ENCODE data around the gene FAM110A.
"Not testable (repeated sequence)": the region's sequence is repeated elsewhere in the genome, so short reads cannot be mapped to it uniquely, and the experiment has no call there.

Gene FAM110A

DNA sequence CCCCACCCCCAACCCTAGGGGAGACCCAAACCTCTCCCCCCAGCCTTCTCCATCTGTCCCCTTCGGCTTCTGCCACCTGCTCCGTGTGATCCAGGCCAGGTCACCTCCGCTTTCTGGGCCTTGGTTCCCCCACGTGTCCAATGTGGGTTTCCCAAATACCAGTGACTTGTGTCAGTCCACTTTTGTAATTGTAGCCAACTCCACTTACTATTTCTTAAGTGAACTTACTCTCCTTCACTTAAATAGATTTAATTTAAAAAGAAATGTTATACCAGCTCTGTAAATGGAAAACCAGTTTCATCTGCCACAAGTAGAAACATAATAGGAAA lies 10.0 kb upstream of the FAM110A start:
- no peak for DNase-seq (ENCODE audit: low spot score)

DNA sequence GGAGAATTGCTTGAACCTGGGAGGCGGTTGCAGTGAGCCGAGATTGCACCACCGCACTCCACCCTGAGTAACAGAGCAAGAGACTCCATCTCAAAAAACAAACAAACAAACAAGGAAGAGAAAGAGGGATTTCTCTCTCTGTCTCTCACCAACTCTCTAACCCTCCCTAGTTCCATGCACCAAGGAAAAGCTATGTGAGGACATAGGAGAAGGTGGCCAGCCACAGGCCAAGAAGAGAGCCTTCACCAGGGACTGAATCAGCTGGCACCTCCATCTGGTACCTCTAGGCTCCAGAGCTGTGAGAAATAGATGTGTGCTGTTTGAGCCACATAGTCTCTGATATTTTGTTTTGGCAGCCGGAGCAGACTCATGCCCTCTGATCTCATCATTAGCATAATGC lies 9.0 kb upstream of the FAM110A start:
- no peak for DNase-seq (ENCODE audit: low spot score)

DNA sequence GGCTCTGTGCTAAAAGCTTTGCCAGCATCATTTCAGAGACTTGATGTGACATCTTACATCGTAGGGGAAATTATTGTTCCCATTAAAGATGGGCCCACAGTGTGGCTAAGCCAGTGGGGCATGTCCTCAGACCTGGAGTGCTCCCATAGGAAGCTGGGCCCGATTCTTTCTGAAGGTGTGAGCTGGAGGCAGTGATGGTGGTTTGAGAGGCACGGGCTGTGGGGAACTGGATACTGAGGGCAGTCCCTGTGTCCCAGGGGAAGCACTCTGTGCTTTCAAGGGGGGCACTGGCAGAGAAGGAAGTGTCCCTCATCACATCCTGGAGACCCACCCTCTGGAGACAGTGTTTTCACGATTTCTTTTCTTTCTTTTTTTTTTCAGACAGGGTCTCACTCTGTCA lies 8.6 kb upstream of the FAM110A start:
- DNase-seq (ENCODE audit: low spot score): no peak

DNA sequence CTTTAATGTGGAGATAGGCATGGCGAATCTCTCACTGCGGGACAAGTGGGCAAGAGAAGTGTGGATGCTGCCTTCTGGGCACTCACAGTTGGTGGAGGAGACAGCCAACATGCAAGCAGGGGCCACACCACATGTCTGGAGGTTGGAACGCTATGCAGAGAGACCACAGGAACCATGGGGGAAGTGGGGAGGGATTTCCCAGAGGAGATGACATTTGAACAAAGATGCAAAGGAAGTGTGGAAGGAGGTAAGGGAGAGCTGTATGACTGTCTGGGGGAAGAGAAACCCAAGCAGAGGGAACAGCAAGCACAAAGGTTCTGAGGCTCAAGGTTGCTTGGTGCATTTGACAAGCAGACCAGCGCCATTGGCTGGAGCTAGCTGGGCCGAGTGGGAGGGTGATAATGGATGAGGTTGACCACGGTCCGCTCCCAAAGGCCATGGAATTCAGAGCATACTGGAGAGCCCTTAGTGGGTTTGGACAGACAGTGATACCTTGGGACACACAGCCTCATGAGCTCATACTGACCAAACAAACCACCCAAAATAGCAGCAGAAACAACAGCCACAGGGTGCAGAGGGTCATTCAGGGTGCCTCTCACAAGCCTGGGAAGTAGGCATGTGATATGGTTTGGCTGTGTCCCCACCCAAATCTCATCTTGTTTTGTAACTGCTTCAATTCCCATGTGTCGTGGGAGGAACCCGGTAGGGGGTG lies 7.6 kb upstream of the FAM110A start:
- DNase-seq (ENCODE audit: low spot score): no peak

DNA sequence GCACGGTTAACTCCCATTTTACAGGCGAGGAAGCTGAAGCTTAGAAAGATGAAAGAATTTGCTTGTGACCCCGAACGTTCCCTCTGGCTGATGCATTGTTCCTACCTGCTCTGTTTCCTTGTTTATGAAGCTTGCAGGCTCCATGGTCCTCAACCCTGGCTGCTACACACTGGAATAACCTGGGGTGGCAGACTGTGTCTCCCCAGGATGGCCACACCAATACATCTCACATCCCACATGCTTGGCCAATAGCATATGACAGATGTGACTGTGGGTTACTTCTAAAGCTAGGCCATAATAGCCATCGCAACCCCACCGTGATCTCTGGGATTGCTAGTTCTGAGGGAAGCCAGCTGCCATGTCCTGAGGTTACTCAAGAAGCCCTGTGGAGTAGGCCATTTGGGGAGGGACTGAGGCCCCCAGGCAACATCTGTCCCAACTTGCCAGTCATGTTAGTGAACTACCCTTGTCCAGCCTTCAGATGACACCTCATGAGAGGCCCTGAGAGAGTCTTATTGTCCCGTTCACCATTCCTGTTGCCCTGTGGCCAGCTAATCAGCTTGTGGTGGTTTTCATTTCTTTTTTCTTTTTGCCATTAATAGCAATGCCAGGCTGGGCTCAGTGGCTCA lies 6.7 kb upstream of the FAM110A start:
- DNase-seq (ENCODE audit: low spot score): no peak

DNA sequence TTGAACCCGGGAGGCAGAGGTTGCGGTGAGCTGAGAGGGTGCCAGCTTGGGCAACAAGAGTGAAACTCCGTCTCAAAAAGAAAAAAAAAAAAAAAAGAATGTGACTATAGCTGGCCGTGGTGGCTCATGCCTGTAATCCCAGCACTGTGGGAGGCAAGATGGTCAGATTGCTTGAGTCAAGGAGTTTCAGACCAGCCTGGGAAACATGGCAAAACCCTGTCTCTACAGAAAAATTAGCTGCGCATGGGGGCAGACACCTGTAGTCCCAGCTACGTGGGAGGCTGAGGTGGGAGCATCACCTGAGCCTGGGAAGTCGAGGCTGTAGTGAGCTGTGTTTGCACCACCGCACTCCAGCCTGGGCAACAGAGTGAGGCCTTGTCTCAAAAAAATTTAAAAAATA lies 5.5 kb upstream of the FAM110A start:
- DNase-seq (ENCODE audit: low spot score): not testable (repeated sequence)

DNA sequence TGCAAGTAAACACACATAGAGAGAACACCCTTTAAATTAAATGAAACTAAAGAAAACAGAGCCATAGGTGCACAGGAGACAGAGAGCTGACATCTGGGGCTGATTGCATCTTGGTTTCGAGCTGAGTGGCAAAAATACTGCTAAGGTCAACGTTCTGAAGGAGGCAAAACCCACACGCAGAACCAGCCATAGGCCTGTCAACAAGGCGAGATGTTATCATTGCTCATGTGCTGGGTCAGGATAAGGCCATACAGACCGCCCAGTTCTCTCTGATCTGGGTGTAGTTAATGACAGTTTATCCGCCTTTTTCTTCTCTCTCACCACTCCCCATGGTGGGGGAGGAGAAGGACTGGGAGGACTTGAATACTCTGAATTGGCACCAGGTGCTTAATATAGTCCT lies 4.5 kb upstream of the FAM110A start:
- DNase-seq (ENCODE audit: low spot score): no peak

DNA sequence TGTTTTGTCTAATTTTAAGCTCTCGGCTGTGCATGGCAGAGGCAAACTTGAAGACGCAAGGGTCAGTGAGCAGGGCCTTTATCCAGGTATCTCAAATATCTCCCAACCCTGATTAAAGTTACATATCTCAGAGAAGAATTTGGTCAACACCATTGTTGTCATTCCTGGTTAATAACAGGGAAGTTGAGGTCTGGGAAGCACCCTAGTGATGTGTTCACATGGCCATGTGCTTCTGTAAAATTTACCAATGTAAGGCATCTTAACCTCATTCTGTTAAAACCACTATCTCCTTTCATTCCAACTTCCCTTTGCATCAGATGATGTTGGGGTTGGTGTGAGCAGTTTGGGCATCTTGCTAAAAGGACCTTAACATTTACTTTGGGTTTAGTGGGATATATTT lies 4.0 kb upstream of the FAM110A start:
- DNase-seq (ENCODE audit: low spot score): no peak

DNA sequence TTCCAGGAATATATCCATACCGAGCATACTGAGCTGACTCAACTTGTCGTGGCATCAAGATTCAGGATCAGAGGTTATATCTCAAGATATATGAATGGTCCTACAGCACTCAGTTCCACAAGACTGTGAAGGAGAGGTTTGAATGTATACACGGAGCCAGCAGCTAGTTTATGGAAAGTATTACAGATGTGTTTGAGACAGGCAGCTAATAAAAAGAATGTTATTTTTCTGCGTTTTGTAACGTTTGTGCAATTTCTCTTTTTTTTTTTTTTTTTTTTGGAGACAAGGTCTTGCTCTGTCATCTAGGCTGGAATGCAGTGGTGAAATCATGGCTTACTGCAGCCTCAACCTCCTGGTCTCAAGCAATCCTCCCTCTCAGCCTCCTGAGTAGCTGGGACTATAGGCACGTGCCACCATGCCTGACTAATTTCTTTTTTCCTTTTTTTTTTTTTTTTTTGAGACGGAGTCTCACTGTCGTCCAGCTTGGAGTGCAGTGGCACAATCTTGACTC lies 3.4 kb upstream of the FAM110A start:
- no peak for DNase-seq (ENCODE audit: low spot score)

DNA sequence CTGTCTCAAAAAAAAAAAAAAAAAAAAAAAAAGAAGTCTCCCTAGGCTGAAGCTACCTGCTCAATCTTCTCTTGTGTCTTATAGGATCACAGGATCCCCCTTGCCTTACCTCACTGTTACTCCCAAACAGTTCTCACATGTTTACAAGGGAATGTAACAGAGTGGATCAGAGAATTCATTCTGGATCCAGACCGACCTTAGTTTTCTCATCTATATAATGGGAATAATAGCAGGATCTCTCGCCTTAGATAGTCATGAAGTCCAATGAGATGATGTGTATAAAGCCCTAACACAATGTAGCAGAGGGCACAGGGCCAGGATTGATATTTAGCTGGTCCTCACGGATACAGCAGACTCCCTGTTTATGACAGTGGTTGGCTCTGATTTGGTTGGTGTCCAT lies 2.3 kb upstream of the FAM110A start:
- DNase-seq (ENCODE audit: low spot score): no peak

DNA sequence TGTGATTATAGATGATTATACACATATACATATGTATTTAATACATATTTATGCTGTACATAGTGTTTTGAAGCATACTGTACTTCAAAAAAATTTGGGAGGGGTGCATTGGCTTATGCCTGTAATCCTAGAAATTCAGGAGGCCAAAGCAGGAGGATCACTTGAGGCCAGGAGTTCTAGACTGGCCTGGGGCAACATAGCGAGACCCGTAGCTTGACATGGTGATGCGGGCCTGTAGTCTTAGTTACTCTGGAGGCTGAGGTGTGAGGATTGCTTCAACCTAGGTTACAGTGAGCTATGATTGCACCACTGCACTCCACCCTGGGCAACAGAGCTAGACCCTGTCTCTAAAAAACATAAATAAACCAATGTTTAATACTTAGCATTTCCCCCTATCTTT lies 1.6 kb upstream of the FAM110A start:
- no peak for DNase-seq (ENCODE audit: low spot score)

DNA sequence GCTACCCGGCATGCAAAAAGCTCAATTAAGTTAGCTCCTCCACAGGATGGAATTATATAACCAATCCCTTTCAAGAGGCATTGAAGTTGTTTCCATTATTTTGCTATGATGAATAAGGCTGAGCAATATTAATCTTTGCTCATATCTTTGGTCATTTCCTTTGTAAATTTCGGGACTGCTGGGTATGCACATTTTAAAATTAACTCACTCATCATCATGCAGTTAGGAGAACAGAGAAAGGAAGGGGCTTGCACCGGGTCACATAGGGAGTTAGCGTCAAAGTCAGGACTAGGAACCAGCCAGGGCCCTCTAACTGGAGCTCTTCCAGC lies 430 bp upstream of the FAM110A start:
- DNase-seq (ENCODE audit: low spot score): no peak

DNA sequence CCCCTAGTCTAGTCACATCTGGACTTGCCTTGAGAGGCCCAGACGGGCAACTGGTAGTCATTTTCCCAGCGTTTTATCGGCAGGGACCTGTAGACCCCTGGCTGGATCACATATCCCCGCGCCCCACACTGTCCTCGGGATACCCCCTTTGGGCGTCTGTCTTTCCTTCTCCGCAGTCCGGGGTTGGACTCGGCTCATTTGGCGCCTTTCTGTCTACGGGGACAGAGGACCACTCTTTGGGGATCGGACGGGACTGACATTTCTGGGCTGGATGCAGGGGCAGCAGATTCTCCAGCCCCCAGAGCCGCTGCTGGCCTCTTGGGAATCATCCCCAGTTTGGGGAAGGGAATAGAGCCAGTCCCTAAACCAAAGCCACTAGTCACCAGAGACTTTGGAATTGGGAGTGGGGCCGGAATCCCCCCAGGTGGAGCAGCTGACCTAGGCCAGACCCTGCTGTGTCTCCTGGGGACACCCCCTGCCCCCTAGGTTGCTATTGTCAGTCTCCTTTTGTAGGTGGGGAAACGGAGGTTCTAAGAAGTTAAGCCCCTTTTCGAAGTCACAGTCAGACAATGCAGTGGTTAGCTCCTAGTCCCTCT lies 734 bp downstream of the FAM110A start:
- no peak for DNase-seq (ENCODE audit: low spot score)

DNA sequence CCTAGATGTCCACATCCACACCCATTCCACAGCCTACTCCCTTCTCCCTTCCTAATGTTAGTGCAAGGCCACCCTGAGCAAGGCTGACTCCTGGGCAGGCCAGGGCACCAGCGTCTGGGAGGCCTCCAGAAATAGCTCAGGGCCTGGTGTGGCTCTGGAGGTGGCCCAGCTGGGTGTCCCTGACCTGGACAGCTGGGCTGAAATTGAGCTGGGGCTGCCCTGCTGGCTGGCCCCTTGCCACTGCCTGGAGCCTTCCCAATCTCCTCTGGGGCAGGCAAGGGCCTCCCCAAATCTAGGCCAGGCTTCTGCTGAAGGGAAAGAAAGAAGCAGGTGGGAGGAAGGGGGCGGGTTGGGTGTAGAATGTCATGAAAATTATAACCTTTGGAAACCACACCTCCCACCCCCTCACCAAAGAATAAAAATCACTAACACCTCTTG lies 2.1 kb downstream of the FAM110A start:
- no peak for DNase-seq (ENCODE audit: low spot score)

DNA sequence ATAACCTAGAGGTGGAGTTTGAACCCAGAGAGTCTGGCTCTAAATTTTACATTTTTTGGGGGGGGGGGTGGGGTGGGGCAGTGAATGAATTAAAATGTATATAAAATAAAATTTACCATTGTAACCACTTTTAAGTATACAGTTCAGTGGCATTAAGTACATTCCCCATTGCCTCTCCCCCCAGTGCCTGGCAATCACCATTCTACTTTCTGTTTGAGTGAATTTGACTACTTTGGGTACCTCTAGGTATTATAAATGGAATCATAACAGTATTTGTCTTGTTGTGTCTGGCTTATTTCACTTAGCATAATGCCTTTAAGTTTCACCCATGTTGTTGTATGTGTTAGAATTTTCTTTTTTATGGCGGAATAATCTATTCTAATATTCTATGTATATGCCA lies 2.7 kb downstream of the FAM110A start:
- DNase-seq (ENCODE audit: low spot score): no peak

DNA sequence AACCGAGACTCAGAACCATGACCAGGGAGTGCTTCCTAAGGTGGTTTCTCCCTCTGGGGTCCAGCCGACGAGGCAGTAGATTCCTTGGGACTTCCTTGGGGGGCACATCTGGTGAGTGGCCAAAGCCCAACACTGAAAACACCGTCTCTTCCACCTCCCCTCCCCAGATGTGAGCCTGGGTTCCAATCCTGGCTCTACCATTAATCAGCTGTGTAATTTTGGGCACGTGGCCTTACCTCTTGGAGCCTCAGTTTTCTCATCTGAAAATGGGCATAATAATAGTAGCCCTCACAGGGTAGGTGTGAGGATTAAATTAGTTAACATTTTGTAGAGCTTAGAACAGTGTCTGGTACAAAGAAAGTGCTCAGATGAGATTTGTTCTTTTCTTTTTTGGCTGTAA lies 5.5 kb downstream of the FAM110A start:
- no peak for DNase-seq (ENCODE audit: low spot score)

DNA sequence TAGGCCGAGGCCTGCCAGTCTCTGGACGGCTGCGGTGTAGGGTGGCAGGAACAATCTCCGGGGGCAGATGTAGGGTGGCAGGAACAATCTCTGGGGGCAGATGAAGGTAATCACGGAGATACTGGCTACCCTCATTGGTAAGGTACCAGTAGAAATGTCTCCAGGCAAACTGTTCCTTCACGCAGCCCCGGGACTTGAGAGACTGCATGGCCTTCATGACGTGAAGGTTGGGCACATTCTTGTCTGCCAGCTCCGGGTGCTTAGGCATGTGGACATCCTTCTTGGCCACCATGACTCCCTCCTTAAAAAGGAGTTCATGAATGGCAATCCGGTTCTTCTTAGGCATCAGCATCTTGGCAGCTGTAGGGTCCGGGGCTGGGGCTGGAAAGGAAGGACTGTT lies 6.1 kb downstream of the FAM110A start:
- no peak for DNase-seq (ENCODE audit: low spot score)

DNA sequence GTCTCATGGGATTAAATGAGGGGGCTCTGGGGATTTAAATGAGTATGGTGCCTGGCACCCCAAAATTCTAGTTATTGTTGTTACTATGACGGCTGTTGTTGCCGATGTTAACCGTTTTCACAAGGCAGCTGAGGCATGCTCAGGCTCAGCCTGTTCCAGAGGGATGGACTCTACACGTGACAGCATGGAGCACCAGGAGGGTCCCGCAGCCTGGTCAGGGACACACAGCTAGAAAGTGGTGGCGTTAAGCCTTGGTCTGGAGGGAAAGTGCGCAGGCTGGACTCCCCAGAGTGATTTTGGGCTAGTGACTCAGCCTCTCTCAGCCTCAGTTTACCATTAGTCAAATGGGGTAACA lies 7.0 kb downstream of the FAM110A start:
- no peak for DNase-seq (ENCODE audit: low spot score)

DNA sequence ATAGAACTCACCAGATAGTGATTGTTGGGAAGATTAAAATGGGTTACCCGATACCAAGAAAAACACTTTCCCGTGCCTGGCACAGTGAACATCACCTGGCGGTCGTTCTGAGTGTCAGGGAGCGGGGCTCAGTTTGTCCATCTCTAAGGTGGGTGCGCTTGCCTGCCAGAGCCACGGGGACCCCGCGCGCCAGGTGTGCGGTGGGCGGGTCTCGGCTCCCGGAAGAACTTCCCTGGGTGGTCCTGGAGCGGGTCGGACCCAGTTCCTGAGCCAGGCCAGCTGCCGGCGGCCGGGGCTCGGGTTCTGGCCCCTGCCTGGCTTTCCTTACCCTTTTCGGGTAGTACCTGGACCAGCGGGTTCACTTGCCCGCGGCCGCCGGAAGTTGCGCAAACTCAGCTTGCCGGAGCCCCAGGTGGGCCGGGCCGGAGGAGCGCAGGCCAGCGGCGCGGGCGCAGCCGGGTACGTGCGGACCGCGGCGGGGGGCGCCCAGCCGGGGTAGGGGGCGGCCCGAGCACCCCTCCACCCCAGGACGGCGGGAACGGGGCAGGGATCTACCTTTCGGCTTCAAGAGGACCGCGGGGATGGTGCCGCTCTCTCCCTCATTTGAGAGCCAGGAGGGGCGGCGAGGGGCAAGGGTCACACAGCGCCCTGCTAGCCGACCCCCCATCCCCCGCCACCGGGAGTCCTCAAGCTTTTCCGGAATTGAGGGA lies 7.5 kb downstream of the FAM110A start:
- no peak for DNase-seq (ENCODE audit: low spot score)

DNA sequence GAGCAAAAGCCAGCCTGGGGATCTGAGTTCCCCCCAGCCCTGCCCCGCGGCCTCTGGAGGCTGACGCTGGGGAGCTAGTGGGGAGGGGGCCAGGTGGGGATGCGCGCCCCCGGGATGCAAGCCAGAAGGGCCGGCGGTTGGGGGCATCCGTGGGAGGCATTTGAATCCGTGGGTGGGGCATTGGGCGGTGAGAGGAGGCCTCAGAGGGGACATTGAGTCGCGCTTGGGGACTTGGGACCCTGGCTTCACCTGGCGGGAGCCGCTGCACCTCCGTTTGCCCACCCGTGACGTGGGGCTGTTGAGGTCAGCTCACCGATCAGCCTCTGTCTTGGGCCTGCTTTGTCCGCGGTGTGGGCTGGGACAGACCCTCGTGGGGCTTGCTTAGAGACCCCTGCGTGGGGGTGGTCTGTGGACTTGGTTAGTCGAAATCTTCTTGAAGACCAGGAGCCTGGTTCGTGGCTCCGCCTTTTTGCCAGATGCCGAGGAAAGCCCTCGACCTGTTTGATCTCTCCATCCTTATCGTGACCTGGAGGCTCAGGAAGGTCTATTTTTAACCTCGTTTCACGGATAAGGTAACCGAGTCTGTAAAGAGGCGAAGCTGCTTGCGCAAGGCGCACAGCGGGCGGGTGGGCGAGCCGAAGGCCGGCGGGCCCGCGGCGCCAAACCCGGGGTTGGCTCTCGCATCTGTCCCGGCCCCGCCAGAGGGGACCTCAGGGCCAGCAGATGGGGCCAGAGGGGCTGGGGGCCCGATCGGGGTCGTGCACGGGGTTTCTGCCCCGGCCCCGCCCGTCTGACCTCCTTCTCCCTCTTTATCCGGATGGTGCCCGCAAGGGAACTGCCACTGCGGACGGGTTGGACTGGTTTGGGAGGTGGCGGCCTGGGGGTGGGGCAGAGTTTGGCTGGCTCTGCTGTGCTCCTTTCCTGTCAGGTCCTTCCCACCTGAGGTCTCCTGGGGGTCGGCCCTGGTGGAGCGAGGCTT lies 8.3 kb downstream of the FAM110A start:
- DNase-seq (ENCODE audit: low spot score): no peak

DNA sequence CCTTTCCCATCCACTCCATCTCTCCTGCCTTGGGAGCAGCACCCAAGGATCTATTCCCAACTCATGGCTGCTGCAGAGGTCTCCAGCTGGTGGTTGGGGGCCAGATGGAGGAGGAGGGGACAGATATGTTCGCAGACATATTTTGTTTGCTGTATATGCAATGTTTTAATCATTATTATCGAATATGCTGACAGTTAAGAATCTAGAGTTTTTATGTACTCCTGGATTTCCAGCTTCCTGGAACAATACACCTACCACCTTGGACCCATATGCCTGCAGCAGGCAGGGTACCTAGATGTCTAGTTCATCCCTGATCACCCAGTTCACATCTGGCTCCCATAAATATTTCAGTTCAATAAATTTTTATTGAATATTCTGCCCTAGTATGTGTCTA lies 9.0 kb downstream of the FAM110A start:
- DNase-seq (ENCODE audit: low spot score): no peak

DNA sequence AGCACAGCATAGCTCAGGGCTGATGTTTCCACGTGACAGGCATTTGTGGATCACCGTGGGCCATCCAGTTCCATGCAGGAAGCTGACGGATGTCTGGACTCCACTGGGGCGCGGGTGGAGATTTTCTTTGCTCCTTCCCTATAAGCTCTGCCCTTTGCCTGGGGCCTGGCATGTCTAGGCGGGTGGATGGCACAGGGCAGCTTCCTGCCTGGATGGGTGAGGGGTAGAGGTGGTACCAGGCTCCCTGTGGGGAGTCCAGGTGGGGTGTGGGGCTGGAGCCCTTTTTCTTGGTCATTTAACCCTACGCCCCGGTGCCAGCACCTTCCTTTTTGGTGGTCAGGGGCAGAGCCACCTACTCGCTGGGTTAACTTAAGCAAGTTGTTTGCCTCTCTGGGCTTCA lies 10.4 kb downstream of the FAM110A start:
- DNase-seq (ENCODE audit: low spot score): no peak

Measured in Ammon's horn (tissue), 1 donor.